CD14-positive monocyte (primary cell): Measurements from ENCODE around the gene CDK16. TPM values are rescaled to one million over a fixed set of nuclear protein-coding genes. Genes with fewer than 3 reads are reported as not detected.

ENCODE experiments used
- DNase-seq, 3 donors: peaks; one replicate each; pipeline ENCODE4 v3.0.0-alpha.2; 2011 to 2022
- H2AFZ ChIP-seq: 2 replicates; pipeline ENCODE4 v1.6.0; 2012; ENCODE audit warnings: mild to moderate bottlenecking, low read depth, low read length, inconsistent platforms; ENCODE audit not compliant: insufficient read depth, poor library complexity, severe bottlenecking
- H3K27ac ChIP-seq, 2 donors: 1 replicate in 1 of 2; 2 replicates in 1 of 2; pipeline ENCODE4 v1.5.1; 2012 to 2013; ENCODE audit warnings: low read length in 2 of 2, control low read depth in 1 of 2, inconsistent platforms in 1 of 2, low read depth in 1 of 2, mild to moderate bottlenecking in 1 of 2
- H3K27me3 ChIP-seq, 2 donors: one replicate each; pipeline versions ENCODE4 v1.6.0 to v1.6.1; 2011 to 2013; ENCODE audit warnings: low read length in 2 of 2; ENCODE audit not compliant: control insufficient read depth in 2 of 2, insufficient read depth in 2 of 2
- H3K36me3 ChIP-seq, 2 donors: replicated peaks in 1 of 2; 1 replicate in 1 of 2; 2 replicates in 1 of 2; pipeline versions ENCODE4 v1.5.1 to v1.6.1; 2012 to 2013; ENCODE audit warnings: low read length in 2 of 2, control low read depth in 1 of 2, inconsistent platforms in 1 of 2, mild to moderate bottlenecking in 1 of 2; ENCODE audit not compliant: insufficient read depth in 2 of 2, control insufficient read depth in 1 of 2
- H3K4me1 ChIP-seq, 2 donors: 1 replicate in 1 of 2; 2 replicates in 1 of 2; pipeline versions ENCODE4 v1.5.1 to v1.6.1; 2012 to 2013; ENCODE audit warnings: low read length in 2 of 2, control low read depth in 1 of 2, inconsistent platforms in 1 of 2, mild to moderate bottlenecking in 1 of 2, moderate library complexity in 1 of 2; ENCODE audit not compliant: insufficient read depth in 2 of 2, control insufficient read depth in 1 of 2
- H3K4me2 ChIP-seq: replicated peaks from 2 replicates; pipeline ENCODE3; 2012; ENCODE audit warnings: low read length, moderate library complexity, mild to moderate bottlenecking; ENCODE audit not compliant: poor library complexity, severe bottlenecking; ENCODE audit errors: extremely low read depth
- H3K4me3 ChIP-seq, 3 experiments: fragments of 200-600 bp in 1 of 3; sonication (generic) in 1 of 3; replicated peaks in 1 of 3; 1 replicate in 2 of 3; 2 replicates in 1 of 3; pipeline ENCODE4 v1.5.1; 2011 to 2013; ENCODE audit warnings: low read length in 3 of 3, mild to moderate bottlenecking in 3 of 3, control low read depth in 2 of 3, low read depth in 2 of 3, inconsistent platforms in 1 of 3, moderate library complexity in 1 of 3
- H3K79me2 ChIP-seq: 2 replicates; pipeline ENCODE4 v1.6.0; 2012; ENCODE audit warnings: mild to moderate bottlenecking, control low read depth, inconsistent platforms, low read length, moderate library complexity; ENCODE audit not compliant: insufficient read depth
- H3K9ac ChIP-seq: 2 replicates; pipeline ENCODE4 v1.6.0; 2017; ENCODE audit warnings: low read length, mild to moderate bottlenecking; ENCODE audit not compliant: insufficient read depth, poor library complexity, severe bottlenecking
- H3K9me3 ChIP-seq, 2 donors: replicated peaks in 1 of 2; 1 replicate in 1 of 2; 2 replicates in 1 of 2; pipeline versions ENCODE4 v1.5.1 to v1.6.1; 2012 to 2013; ENCODE audit warnings: low read length in 2 of 2, control low read depth in 1 of 2; ENCODE audit not compliant: control insufficient read depth in 1 of 2, insufficient read depth in 1 of 2
- H4K20me1 ChIP-seq: 2 replicates; pipeline ENCODE4 v1.6.0; 2012; ENCODE audit warnings: mild to moderate bottlenecking, low read length, control low read depth, moderate library complexity; ENCODE audit not compliant: insufficient read depth
- H3K27ac Mint-ChIP-seq, 7 donors: one replicate each; pipeline ENCODE4 v1.8.0; 2020; ENCODE audit warnings: mild to moderate bottlenecking in 7 of 7, mixed read lengths in 7 of 7, moderate library complexity in 6 of 7, inconsistent platforms in 2 of 7
- H3K27me3 Mint-ChIP-seq, 3 donors: one replicate each; pipeline ENCODE4 v1.8.0; 2021 to 2022; ENCODE audit warnings: low read depth in 3 of 3, mild to moderate bottlenecking in 3 of 3, mixed read lengths in 3 of 3, moderate library complexity in 3 of 3, inconsistent platforms in 1 of 3
- H3K36me3 Mint-ChIP-seq, 2 donors: one replicate each; pipeline ENCODE4 v1.8.0; 2020; ENCODE audit warnings: mixed read lengths in 2 of 2, inconsistent platforms in 1 of 2, mild to moderate bottlenecking in 1 of 2
- H3K4me1 Mint-ChIP-seq: one replicate; pipeline ENCODE4 v1.8.0; 2020; ENCODE audit warnings: mild to moderate bottlenecking, mixed read lengths
- H3K4me3 Mint-ChIP-seq, 2 donors: one replicate each; pipeline ENCODE4 v1.8.0; 2020; ENCODE audit warnings: mild to moderate bottlenecking in 2 of 2, mixed read lengths in 2 of 2, moderate library complexity in 1 of 2
- H3K9me3 Mint-ChIP-seq, 7 donors: one replicate each; pipeline ENCODE4 v1.8.0; 2020 to 2022; ENCODE audit warnings: mixed read lengths in 7 of 7, mild to moderate bottlenecking in 6 of 7, moderate library complexity in 6 of 7, inconsistent platforms in 2 of 7
- WGBS: methylation state at CpG from one replicate; pipeline ENCODE4 v1.1.5; 2013; ENCODE audit warnings: missing lambda C conversion rate; ENCODE audit not compliant: insufficient coverage; 5-methylcytosine and 5-hydroxymethylcytosine counted together
- intact Hi-C, 2 donors: fragments of 100-400 bp; cut with micrococcal nuclease; formaldehyde crosslinking; loops; one replicate each; pipeline versions ENCODE4 v1.15.0 to v1.15.1; 2023
- polyA plus RNA-seq, 3 donors: library from polyadenylated mRNA; depleted of rRNA in 1 of 3; unstranded in 2 of 3; stranded (reverse) in 1 of 3; fragments of 300-500 nt in 2 of 3; fragments of >200 nt in 1 of 3; fragmentation: Illumina TruSeq in 2 of 3; gene quantifications; 1 replicate in 2 of 3; 2 replicates in 1 of 3; pipeline ENCODE4 v1.2.3, GENCODE V29; 2012 to 2021
- TF ChIP-seq, protein P1 (sequence below): fragments of 200-600 bp; IDR thresholded peaks from one replicate; pipeline ENCODE4 v1.8.0; 2022; ENCODE audit warnings: antibody characterized with exemption, mild to moderate bottlenecking

Gene CDK16
- polyA plus RNA-seq, 3 donors = 7.3 to 97.4 (median 14.1) TPM

DNA sequence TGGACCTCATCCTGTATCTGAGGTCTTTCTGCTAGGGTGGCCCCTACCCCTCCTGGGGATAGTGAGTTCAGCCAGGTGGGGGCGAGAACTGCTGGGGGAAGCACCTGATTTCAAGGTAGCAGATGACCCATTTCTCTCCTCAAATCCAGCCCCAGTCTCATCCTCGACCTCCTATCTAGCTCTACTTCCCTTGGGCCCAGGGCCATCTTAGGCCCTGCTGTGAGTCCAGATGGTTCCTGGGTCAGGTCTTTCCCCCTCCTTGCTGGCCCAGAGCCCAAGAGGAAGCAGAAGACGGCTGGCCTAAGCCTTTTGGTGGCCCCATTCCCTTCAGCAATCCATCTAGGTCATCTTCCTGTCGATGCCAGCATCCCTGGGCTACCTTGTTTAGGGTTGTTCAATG lies 3.3 kb downstream of the CDK16 start:
- Histone ChIP-seq H3K79me2 (peaks cover 37% of the 10 kb centered on the region), H3K4me2 (no peak overlapping the region), H3K27ac (peak overlapping the region; percentile 3 to 32), H4K20me1 (peaks cover 55% of the 10 kb centered on the region), H3K27me3 (no peaks in the 10 kb centered on the region), H3K9me3 (no peaks in the 10 kb centered on the region), H3K4me3 (no peak overlapping the region), H3K36me3 (peaks cover 36 to 47% of the 10 kb centered on the region in 2 donors), H3K9ac (no peak overlapping the region), H3K4me1 (peaks cover 25 to 34% of the 10 kb centered on the region in 2 donors), H2AFZ (no peak overlapping the region)
- DNase-seq = peak in 2 of 3 donors; percentile 21 to 27
- Mint-ChIP-seq H3K4me3 (no peak overlapping the region), H3K4me1 (peaks cover 38% of the 10 kb centered on the region), H3K27me3 (peaks cover 0 to 24% (median 0%) of the 10 kb centered on the region in 3 donors), H3K27ac (peak overlapping the region in 5 of 7 donors; percentile 17 to 55 (median 47)), H3K36me3 (peaks cover 39 to 51% of the 10 kb centered on the region in 2 donors), H3K9me3 (peaks cover 0 to 16% (median 0%) of the 10 kb centered on the region in 7 donors)
- TF ChIP-seq, protein P1, sequence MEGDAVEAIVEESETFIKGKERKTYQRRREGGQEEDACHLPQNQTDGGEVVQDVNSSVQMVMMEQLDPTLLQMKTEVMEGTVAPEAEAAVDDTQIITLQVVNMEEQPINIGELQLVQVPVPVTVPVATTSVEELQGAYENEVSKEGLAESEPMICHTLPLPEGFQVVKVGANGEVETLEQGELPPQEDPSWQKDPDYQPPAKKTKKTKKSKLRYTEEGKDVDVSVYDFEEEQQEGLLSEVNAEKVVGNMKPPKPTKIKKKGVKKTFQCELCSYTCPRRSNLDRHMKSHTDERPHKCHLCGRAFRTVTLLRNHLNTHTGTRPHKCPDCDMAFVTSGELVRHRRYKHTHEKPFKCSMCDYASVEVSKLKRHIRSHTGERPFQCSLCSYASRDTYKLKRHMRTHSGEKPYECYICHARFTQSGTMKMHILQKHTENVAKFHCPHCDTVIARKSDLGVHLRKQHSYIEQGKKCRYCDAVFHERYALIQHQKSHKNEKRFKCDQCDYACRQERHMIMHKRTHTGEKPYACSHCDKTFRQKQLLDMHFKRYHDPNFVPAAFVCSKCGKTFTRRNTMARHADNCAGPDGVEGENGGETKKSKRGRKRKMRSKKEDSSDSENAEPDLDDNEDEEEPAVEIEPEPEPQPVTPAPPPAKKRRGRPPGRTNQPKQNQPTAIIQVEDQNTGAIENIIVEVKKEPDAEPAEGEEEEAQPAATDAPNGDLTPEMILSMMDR = no peak
- WGBS = no CpG with 5 or more reads among the region's 4 CpGs
- intact Hi-C loops = no loop called here

DNA sequence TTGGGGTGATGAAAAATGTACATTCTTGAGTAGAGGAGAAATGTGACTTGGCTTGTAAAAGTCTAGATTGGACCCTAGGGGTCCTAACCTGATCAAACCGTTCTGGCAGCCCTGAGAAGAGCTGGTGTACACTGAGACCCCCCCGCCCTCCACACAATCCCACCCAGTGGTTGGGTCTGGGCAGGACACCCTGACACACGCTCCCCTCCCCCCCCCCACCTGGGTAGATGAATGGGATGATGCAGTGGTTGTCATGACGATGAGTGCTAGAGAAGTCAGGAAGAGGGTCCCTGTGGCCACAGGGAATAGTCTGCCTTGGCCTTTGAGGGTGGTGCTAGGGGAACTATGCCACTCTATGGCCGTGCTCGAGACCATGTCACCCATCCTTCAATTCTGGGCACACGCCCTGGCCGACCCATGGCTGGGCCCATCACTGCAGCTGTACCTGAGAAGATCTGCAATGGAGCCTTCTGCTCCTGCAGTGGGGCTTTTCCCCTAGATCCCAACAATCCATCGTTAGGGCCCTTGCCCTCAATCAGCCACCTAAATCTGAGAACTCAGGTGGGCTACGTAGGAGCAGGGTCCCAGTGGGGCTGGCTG lies 4.4 kb downstream of the CDK16 start:
- Mint-ChIP-seq H3K4me1 (peaks cover 29% of the 10 kb centered on the region), H3K36me3 (peaks cover 42 to 57% of the 10 kb centered on the region in 2 donors), H3K9me3 (peaks cover 0 to 13% (median 0%) of the 10 kb centered on the region in 7 donors), H3K4me3 (no peak overlapping the region), H3K27me3 (peaks cover 0 to 29% (median 0%) of the 10 kb centered on the region in 3 donors), H3K27ac (peak overlapping the region in 1 of 7 donors; percentile 51)
- Histone ChIP-seq H3K4me3 (no peak overlapping the region), H3K36me3 (peaks cover 43 to 57% of the 10 kb centered on the region in 2 donors), H3K79me2 (peaks cover 37% of the 10 kb centered on the region), H4K20me1 (peaks cover 53% of the 10 kb centered on the region), H3K4me1 (peaks cover 18 to 26% of the 10 kb centered on the region in 2 donors), H3K4me2 (no peak overlapping the region), H2AFZ (no peak overlapping the region), H3K27me3 (no peaks in the 10 kb centered on the region), H3K9me3 (no peaks in the 10 kb centered on the region), H3K27ac (no peak overlapping the region), H3K9ac (no peak overlapping the region)
- no peak for DNase-seq
- intact Hi-C loops = no loop called here
- TF ChIP-seq, protein P1 = no peak
- WGBS = 100% methylated on average over 1 of the region's 10 CpGs
